Psoas muscle (tissue), 8 donors: ENCODE measurements around the gene ADAMTSL1. TPM values are rescaled to one million over a fixed set of nuclear protein-coding genes. Genes with fewer than 3 reads are reported as not detected.

Source experiments
- ATAC-seq, 4 donors: fragments of 200-7000 bp; cut with Tn5 transposase; one replicate each; pipeline ENCODE4 v1.9.1; 2020; ENCODE audit warnings: moderate library complexity in 3 of 4, mild to moderate bottlenecking in 2 of 4
- DNase-seq, 2 donors: peaks; one replicate each; pipeline ENCODE4 v3.0.0-alpha.2; 2020
- H3K27ac ChIP-seq: fragments of 200-600 bp; one replicate; pipeline ENCODE4 v1.8.0; 2022
- H3K27me3 ChIP-seq, 3 donors: fragments of 200-600 bp in 1 of 3; one replicate each; pipeline versions ENCODE4 v1.6.1 to v1.8.0; 2013 to 2022; ENCODE audit warnings: low read length in 2 of 3, mild to moderate bottlenecking in 2 of 3, moderate library complexity in 1 of 3; ENCODE audit not compliant: insufficient read depth in 3 of 3
- H3K36me3 ChIP-seq, 2 donors: fragments of 200-600 bp in 1 of 2; one replicate each; pipeline versions ENCODE4 v1.6.1 to v1.8.0; 2013 to 2022; ENCODE audit warnings: low read depth in 1 of 2, mild to moderate bottlenecking in 1 of 2, moderate library complexity in 1 of 2; ENCODE audit not compliant: insufficient read depth in 1 of 2
- H3K4me1 ChIP-seq: fragments of 200-600 bp; one replicate; pipeline ENCODE4 v1.8.0; 2022
- H3K4me3 ChIP-seq: fragments of 200-600 bp; one replicate; pipeline ENCODE4 v1.8.0; 2022; ENCODE audit warnings: mild to moderate bottlenecking
- H3K9me3 ChIP-seq: fragments of 200-600 bp; one replicate; pipeline ENCODE4 v1.8.0; 2022
- whole genome bisulfite sequencing, 3 donors: extraction: QIAGEN DNeasy Blood & Tissue Kit; methylation state at CpG; one replicate each; pipeline versions ENCODE4 v1.1.6 to v1.1.7; 2013; 5-methylcytosine and 5-hydroxymethylcytosine counted together
- intact Hi-C, 2 donors: fragments of 100-400 bp; cut with DNase I; formaldehyde crosslinking; loops; one replicate each; pipeline versions ENCODE4 v1.11.0 to v1.14.2; 2022
- polyA plus RNA-seq, 3 donors: library from polyadenylated mRNA; stranded (reverse); fragments of 200-250 nt; gene quantifications; one replicate each; pipeline ENCODE4 v1.2.3, GENCODE V29; 2013
- total RNA-seq, 4 donors: library from RNA; stranded (reverse); fragmentation: NEBNext Ultra II Directional in 2 of 4; extraction: Animal tissue kit (Norgen Biotek cat#: 25700) in 2 of 4; gene quantifications; one replicate each; pipeline versions ENCODE4 v1.2.1 to v1.2.4, GENCODE V29; 2021 to 2023
- TF ChIP-seq, protein P1 (sequence below): fragments of 200-600 bp; IDR thresholded peaks from one replicate; pipeline ENCODE4 v1.8.0; 2022; ENCODE audit warnings: antibody characterized with exemption
- donor health status: healthy with polysubstance abuse.
- donor health status: DM: no; HTN: no; CAD: no; lungs with moderate emphysema.
- donor health status: Bipolar disorder and iron deficiency.
- donor health status: healthy.
- donor health status: DM: yes; HTN: yes; CAD: no.
- donor health status: DM: no; HTN: no; CAD: no.
- donor health status: DM: no; HTN: no; CAD: no.
- donor health status: DM: yes; HTN: yes; CAD: no.

The ADAMTSL1 gene
- total and polyA plus RNA-seq, 7 donors: 0.08 to 0.57 (median 0.28) TPM

DNA sequence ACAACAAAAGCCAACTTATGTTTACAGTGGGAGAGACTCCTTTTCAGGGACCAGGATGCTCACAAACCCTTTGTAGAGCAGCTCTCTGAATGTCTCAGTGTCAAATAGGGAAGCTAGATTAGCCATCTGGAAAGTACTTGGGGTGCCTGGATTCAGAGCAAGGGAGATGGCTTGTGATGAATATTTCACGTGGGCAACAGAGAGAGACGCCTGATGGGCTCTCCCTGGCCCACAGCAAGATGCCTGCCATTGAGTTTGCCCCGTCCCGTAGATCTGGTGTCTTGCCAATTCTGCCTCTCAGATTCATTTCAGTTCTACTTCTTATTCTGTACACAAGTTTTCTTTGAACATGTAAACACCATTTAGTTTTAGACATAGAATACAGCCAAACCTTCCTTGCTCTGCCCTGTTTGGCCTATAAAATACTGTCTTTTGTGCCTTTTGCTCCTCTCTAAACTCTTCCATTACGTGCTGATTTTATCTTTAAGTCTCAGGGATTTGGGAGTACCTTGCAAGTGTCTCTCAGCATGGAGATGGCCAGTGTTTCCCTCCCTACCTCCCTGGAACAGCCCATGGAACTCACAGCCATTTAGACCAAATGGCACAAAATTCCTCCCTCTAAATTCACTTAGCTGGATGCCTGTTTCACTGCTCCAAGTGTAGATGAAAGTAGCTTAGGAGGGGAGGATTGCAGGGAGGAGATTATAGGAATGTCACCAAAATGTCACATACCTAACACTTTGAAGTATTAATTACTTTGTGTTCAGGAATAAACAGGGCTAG, 324.7 kb downstream of the ADAMTSL1 start:
- H3K27me3 ChIP-seq: no peaks in the 10 kb centered on the region
- no peak for DNase-seq
- H3K36me3 ChIP-seq: no peaks in the 10 kb centered on the region
- no peaks in the 10 kb centered on the region for H3K9me3 ChIP-seq
- H3K27ac ChIP-seq: no peak overlapping the region
- intact Hi-C loops: no loop called here
- TF ChIP-seq, protein P1, sequence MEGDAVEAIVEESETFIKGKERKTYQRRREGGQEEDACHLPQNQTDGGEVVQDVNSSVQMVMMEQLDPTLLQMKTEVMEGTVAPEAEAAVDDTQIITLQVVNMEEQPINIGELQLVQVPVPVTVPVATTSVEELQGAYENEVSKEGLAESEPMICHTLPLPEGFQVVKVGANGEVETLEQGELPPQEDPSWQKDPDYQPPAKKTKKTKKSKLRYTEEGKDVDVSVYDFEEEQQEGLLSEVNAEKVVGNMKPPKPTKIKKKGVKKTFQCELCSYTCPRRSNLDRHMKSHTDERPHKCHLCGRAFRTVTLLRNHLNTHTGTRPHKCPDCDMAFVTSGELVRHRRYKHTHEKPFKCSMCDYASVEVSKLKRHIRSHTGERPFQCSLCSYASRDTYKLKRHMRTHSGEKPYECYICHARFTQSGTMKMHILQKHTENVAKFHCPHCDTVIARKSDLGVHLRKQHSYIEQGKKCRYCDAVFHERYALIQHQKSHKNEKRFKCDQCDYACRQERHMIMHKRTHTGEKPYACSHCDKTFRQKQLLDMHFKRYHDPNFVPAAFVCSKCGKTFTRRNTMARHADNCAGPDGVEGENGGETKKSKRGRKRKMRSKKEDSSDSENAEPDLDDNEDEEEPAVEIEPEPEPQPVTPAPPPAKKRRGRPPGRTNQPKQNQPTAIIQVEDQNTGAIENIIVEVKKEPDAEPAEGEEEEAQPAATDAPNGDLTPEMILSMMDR: no peak
- no peaks in the 10 kb centered on the region for H3K4me1 ChIP-seq
- H3K4me3 ChIP-seq: no peak overlapping the region
- no peak for ATAC-seq
- WGBS, 3 donors: 79 to 85% (median 83%) methylated on average over 5 of the region's 5 CpGs

DNA sequence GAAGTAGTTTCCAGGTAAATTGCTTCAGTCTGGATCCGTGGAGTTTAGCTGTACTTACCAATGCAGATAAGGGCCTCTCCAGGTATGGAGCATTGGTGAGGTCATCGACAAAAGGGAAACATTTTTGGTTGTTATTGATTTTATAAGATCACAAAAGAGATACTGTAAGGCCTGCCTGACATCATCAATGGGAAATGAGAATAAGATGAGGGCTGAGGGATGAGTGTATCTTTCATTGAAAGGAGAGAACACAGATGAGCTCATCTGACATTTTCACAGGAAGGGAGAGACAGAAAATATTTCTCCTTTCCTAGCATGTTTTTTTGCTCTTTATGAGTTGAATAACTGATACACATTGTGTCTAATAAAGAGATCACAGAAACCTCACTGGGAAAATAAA, 325.5 kb downstream of the ADAMTSL1 start:
- TF ChIP-seq, protein P1: no peak
- no peak for ATAC-seq
- H3K36me3 ChIP-seq: no peaks in the 10 kb centered on the region
- no peaks in the 10 kb centered on the region for H3K4me1 ChIP-seq
- no peaks in the 10 kb centered on the region for H3K27me3 ChIP-seq
- DNase-seq: no peak
- no peak overlapping the region for H3K27ac ChIP-seq
- 83 to 89% (median 86%) methylated on average over 2 of the region's 2 CpGs for WGBS, 3 donors
- intact Hi-C loops: no loop called here
- no peak overlapping the region for H3K4me3 ChIP-seq
- no peaks in the 10 kb centered on the region for H3K9me3 ChIP-seq

DNA sequence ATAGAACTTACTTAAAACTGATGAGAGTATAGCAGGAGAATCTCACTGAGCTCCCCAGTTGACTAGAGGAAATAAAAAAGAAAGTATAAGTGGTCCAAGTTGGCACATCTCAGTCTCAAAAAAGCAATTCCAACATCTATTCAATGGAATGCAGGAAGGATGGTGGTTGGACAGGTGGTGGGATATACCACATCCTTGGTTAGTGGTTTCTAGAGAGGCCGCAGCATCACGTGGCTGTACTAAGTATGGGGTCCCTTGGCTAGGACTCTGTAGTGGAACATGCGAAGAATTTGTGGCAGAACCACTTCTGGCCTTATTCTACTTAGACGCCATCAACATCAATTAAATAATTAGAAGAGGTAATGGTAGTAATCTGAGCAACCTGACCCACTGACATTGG, 326.6 kb downstream of the ADAMTSL1 start:
- H3K9me3 ChIP-seq: no peaks in the 10 kb centered on the region
- TF ChIP-seq, protein P1: no peak
- H3K4me1 ChIP-seq: no peaks in the 10 kb centered on the region
- ATAC-seq: no peak
- no peaks in the 10 kb centered on the region for H3K27me3 ChIP-seq
- intact Hi-C loops: no loop called here
- H3K36me3 ChIP-seq: no peaks in the 10 kb centered on the region
- 90 to 98% (median 92%) methylated on average over 4 of the region's 4 CpGs for WGBS, 3 donors
- no peak overlapping the region for H3K27ac ChIP-seq
- no peak for DNase-seq
- H3K4me3 ChIP-seq: no peak overlapping the region

DNA sequence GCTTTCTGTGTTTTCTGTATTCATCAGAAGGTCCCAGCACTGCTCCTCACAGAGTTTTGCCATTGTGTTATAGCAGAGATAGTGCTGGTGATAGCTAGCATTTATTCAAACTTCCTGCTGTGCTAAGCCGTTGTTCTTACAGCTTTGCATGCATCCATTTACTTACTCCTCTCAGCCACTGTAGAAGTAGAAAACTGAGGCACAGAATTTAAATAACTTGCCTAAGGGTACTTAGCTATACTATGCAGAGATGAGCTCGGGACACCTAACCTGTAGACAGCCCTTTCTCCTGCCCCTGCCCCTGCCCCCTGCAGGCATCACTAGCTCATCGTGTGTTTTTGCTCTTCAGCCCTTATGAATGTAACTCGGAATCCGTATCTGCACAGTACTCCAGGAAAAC, 331.4 kb downstream of the ADAMTSL1 start:
- Histone ChIP-seq H3K27me3 (no peaks in the 10 kb centered on the region), H3K9me3 (no peaks in the 10 kb centered on the region), H3K4me1 (no peaks in the 10 kb centered on the region), H3K27ac (no peak overlapping the region), H3K36me3 (no peaks in the 10 kb centered on the region), H3K4me3 (no peak overlapping the region)
- ATAC-seq: no peak
- TF ChIP-seq, protein P1: no peak
- WGBS, 3 donors: 84 to 88% (median 87%) methylated on average over 5 of the region's 5 CpGs
- intact Hi-C loops: no loop called here
- no peak for DNase-seq
